ENCODE measurements around the gene SMARCC1. TPM values are rescaled to one million over a fixed set of nuclear protein-coding genes. Genes with fewer than 3 reads are reported as not detected.

The SMARCC1 gene
- polyA plus RNA-seq, 2 of the 4 experiments (the other 2 are of a cell fraction): 27.1 to 27.5 TPM

DNA sequence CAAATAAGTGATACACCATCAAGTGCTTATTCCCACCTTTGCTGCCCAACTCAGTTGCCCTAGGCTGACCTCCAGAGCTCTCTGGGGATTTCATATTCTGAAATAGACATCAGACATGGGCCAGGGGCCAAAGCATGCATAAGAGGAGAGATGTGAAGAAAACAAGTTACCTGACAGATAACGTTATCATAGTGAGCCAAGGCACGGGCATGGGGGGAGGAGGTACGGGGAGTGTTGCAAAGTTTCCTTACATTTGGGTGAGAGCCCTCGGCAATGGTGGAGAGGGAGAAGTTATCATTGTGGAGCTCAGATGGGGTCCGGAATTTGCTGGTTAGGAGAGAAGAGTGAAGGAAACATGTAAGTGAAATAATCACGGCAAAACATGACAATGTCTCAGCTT is 212.8 kb downstream of the SMARCC1 start (continued):
- TF ChIP-seq MAZ (IDR thresholded peaks at IDR 0.05; ENCODE audit: borderline replicate concordance, low read depth, low read length) (no peak), MAFK (IDR thresholded peaks at IDR 0.05; ENCODE audit: partially characterized antibody) (no peak), RNF2 (IDR thresholded peaks at IDR 0.05; ENCODE audit: borderline replicate concordance, low read depth) (no peak), RAD21 (conservative IDR thresholded peaks at IDR 0.05 in 1 of 2, IDR thresholded peaks at IDR 0.05 in 1 of 2) (no peak), NPAS2 (CRISPR knock-in tag; IDR thresholded peaks at IDR 0.05; ENCODE audit: borderline replicate concordance) (no peak)

DNA sequence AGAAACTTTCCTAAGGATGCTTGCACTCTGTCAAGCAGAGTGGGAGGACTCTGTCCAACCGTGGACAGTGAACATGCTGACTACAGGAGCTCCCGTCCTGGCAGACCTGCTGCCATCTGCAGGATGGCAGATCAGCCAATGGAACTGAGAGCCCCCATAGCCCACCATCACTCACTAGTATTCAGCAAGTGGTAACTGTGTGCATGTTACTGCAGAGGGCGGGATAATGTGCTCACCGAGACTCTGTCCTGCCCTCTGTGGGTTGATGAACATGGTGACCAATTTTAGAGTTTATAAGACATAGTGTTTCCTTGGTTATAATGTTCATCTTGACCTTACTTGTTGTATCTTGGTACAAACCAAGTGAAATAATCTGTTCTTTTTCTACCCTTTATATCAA is 214.5 kb downstream of the SMARCC1 start:
- no peak overlapping the region for H3K4me2 ChIP-seq

DNA sequence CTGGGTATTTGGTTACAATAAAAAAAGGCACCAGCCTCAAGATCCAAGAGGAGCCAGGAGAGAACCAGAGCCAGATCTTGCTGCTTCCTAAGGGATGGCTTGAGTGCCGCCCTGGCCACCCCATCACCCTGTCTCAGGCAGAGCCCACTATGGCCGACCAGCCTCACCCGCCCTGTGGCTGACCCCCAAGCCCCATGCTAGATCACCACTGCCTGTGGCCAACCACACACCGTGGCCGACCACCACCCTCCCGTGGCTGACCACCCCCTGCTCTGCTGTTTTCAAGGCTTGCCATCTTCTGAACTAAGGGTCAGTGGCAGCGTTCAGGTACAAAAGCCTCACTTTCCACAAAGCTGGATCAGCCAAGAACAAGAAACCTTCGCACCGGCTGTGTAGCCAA is 215.0 kb downstream of the SMARCC1 start:
- Histone ChIP-seq H3K4me3 (no peak overlapping the region), H3K27ac (no peak overlapping the region), H3K4me1 (no peaks in the 10 kb centered on the region), H3K9me3 (no peaks in the 10 kb centered on the region), H3K4me2 (no peak overlapping the region)
- 61% methylated on average over 5 of the region's 9 CpGs for WGBS (ENCODE audit: missing lambda C conversion rate)
- FAIRE-seq (no peak), DNase-seq (ENCODE audit: low read depth in 1 of 2, low spot score in 1 of 2) (no peak), ATAC-seq (no peak)
- CTCF ChIA-PET: no interaction called here
- POLR2A ChIA-PET: no interaction called here
- TF ChIP-seq HEYL (CRISPR knock-in tag; IDR thresholded peaks at IDR 0.05) (no peak), CBX8 (IDR thresholded peaks at IDR 0.05) (no peak), MAFK (IDR thresholded peaks at IDR 0.05; ENCODE audit: partially characterized antibody) (no peak), RARB (CRISPR knock-in tag; IDR thresholded peaks at IDR 0.05) (no peak), ESRRA (IDR thresholded peaks at IDR 0.05; ENCODE audit: borderline replicate concordance, low read length) (no peak), NFE2L2 (conservative IDR thresholded peaks at IDR 0.05; ENCODE audit: low read length) (no peak), ZSCAN20 (CRISPR knock-in tag; IDR thresholded peaks at IDR 0.05) (no peak), CHD2 (IDR thresholded peaks at IDR 0.05; ENCODE audit: low read length, partially characterized antibody) (no peak), HOXB13 (CRISPR knock-in tag; IDR thresholded peaks at IDR 0.05; ENCODE audit: low read depth) (no peak)
- TF ChIP-seq, protein P1, sequence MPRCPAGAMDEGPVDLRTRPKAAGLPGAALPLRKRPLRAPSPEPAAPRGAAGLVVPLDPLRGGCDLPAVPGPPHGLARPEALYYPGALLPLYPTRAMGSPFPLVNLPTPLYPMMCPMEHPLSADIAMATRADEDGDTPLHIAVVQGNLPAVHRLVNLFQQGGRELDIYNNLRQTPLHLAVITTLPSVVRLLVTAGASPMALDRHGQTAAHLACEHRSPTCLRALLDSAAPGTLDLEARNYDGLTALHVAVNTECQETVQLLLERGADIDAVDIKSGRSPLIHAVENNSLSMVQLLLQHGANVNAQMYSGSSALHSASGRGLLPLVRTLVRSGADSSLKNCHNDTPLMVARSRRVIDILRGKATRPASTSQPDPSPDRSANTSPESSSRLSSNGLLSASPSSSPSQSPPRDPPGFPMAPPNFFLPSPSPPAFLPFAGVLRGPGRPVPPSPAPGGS (IDR thresholded peaks at IDR 0.05): no peak
- TF ChIP-seq, protein P2, sequence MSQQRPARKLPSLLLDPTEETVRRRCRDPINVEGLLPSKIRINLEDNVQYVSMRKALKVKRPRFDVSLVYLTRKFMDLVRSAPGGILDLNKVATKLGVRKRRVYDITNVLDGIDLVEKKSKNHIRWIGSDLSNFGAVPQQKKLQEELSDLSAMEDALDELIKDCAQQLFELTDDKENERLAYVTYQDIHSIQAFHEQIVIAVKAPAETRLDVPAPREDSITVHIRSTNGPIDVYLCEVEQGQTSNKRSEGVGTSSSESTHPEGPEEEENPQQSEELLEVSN (IDR thresholded peaks at IDR 0.05; ENCODE audit: borderline replicate concordance, low read depth): no peak
- TF ChIP-seq, protein P3, sequence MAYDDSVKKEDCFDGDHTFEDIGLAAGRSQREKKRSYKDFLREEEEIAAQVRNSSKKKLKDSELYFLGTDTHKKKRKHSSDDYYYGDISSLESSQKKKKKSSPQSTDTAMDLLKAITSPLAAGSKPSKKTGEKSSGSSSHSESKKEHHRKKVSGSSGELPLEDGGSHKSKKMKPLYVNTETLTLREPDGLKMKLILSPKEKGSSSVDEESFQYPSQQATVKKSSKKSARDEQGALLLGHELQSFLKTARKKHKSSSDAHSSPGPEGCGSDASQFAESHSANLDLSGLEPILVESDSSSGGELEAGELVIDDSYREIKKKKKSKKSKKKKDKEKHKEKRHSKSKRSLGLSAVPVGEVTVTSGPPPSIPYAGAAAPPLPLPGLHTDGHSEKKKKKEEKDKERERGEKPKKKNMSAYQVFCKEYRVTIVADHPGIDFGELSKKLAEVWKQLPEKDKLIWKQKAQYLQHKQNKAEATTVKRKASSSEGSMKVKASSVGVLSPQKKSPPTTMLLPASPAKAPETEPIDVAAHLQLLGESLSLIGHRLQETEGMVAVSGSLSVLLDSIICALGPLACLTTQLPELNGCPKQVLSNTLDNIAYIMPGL (CRISPR knock-in tag; IDR thresholded peaks at IDR 0.05; ENCODE audit: borderline replicate concordance): no peak
- TF ChIP-seq, protein P4, sequence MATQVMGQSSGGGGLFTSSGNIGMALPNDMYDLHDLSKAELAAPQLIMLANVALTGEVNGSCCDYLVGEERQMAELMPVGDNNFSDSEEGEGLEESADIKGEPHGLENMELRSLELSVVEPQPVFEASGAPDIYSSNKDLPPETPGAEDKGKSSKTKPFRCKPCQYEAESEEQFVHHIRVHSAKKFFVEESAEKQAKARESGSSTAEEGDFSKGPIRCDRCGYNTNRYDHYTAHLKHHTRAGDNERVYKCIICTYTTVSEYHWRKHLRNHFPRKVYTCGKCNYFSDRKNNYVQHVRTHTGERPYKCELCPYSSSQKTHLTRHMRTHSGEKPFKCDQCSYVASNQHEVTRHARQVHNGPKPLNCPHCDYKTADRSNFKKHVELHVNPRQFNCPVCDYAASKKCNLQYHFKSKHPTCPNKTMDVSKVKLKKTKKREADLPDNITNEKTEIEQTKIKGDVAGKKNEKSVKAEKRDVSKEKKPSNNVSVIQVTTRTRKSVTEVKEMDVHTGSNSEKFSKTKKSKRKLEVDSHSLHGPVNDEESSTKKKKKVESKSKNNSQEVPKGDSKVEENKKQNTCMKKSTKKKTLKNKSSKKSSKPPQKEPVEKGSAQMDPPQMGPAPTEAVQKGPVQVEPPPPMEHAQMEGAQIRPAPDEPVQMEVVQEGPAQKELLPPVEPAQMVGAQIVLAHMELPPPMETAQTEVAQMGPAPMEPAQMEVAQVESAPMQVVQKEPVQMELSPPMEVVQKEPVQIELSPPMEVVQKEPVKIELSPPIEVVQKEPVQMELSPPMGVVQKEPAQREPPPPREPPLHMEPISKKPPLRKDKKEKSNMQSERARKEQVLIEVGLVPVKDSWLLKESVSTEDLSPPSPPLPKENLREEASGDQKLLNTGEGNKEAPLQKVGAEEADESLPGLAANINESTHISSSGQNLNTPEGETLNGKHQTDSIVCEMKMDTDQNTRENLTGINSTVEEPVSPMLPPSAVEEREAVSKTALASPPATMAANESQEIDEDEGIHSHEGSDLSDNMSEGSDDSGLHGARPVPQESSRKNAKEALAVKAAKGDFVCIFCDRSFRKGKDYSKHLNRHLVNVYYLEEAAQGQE (IDR thresholded peaks at IDR 0.05): no peak

More for the DNA sequence above, 214.5 kb downstream of the SMARCC1 start:
- no peak for TF ChIP-seq EHMT2 (IDR thresholded peaks at IDR 0.05; ENCODE audit: low read depth)
- no peak for TF ChIP-seq NR3C1 (IDR thresholded peaks at IDR 0.05)
- no peak for TF ChIP-seq KDM1A (IDR thresholded peaks at IDR 0.05; ENCODE audit: low read depth)
- TF ChIP-seq HOXA7 (CRISPR knock-in tag; IDR thresholded peaks at IDR 0.05): no peak
- TF ChIP-seq CHD2 (IDR thresholded peaks at IDR 0.05; ENCODE audit: low read length, partially characterized antibody): no peak
- no peak for TF ChIP-seq ZSCAN20 (CRISPR knock-in tag; IDR thresholded peaks at IDR 0.05)
- TF ChIP-seq PHF8 (IDR thresholded peaks at IDR 0.05; ENCODE audit: borderline replicate concordance, low read depth): no peak
- H3K4me3 ChIP-seq: no peak overlapping the region
- H3K9me3 ChIP-seq: no peaks in the 10 kb centered on the region
- ATAC-seq: peak in 1 of 2 experiments; percentile 32; a peak in 1 of 6 replicates
- ChIA-PET POLR2A (no interaction called here), CTCF (no interaction called here)
- FAIRE-seq: no peak
- H3K4me1 ChIP-seq: no peaks in the 10 kb centered on the region
- H3K27ac ChIP-seq: no peak overlapping the region
- 32% methylated on average over 4 of the region's 4 CpGs for WGBS (ENCODE audit: missing lambda C conversion rate)
- DNase-seq (ENCODE audit: low read depth in 1 of 2, low spot score in 1 of 2): no peak

All from A549 (cell line).